ENCODE results near the gene ARHGEF16. TPM values are rescaled to one million over a fixed set of nuclear protein-coding genes. Genes with fewer than 3 reads are reported as not detected.
A peak's percentile ranks its signal among the peaks of the same experiment; 100 is the strongest.

ARHGEF16 gene
- total RNA-seq, 3 donors from 2014 or later = 0.80 to 16.2 (median 15.1) TPM

GRCh38 chr1:3530086-3530925 lies 75.8 kb downstream of the ARHGEF16 start:
- intact Hi-C loops (cut with DNase I; ENCODE audit: low total_unique reads) = no loop called here
- H3K27ac ChIP-seq = peak overlapping the region; percentile 82 to 92
- H3K27me3 ChIP-seq = no peaks in the 10 kb centered on the region
- no peaks in the 10 kb centered on the region for H3K36me3 ChIP-seq
- TF ChIP-seq POLR2AphosphoS5 (IDR thresholded peaks at IDR 0.05) (no peak), CTCF (IDR thresholded peaks at IDR 0.05) (peak; percentile 20 to 43 (median 32)), POLR2A (IDR thresholded peaks at IDR 0.05) (no peak)
- peak overlapping the region; percentile 64 to 95 (median 77) for H3K4me3 ChIP-seq
- H3K4me1 ChIP-seq = peaks cover 15 to 16% of the 10 kb centered on the region in 2 donors
- H3K9me3 ChIP-seq = no peaks in the 10 kb centered on the region
- no peak for DNase-seq (ENCODE audit: low spot score in 2 of 2)

Other genes starting within 250 kb of the ARHGEF16 start
- 10 to 100 TPM; 19.3 to 32.1 (median 24.2) TPM for gene MEGF6, start 156.8 kb downstream of the ARHGEF16 start, total RNA-seq
- gene TPRG1L, start 170.3 kb downstream of the ARHGEF16 start, total RNA-seq = 10 to 100 TPM; 32.4 to 56.8 (median 34.5) TPM
- gene WRAP73, start 195.4 kb downstream of the ARHGEF16 start, total RNA-seq = 10 to 100 TPM; 19.3 to 23.6 (median 20.2) TPM
- 1 to 10 TPM in 1 of 3 donors, under 1 TPM in 1, not detected in 1; 0.66 to 1.0 TPM for gene TP73, start 197.9 kb downstream of the ARHGEF16 start, total RNA-seq

Data from breast epithelium (tissue), 4 donors.